EL (cell line): ENCODE measurements around the gene MTFR1L.
A peak's percentile ranks its signal among the peaks of the same experiment; 100 is the strongest.

Source experiments
- DNase-seq: peaks from one replicate; pipeline ENCODE4 v3.0.0-alpha.2; 2016

MTFR1L gene

DNA sequence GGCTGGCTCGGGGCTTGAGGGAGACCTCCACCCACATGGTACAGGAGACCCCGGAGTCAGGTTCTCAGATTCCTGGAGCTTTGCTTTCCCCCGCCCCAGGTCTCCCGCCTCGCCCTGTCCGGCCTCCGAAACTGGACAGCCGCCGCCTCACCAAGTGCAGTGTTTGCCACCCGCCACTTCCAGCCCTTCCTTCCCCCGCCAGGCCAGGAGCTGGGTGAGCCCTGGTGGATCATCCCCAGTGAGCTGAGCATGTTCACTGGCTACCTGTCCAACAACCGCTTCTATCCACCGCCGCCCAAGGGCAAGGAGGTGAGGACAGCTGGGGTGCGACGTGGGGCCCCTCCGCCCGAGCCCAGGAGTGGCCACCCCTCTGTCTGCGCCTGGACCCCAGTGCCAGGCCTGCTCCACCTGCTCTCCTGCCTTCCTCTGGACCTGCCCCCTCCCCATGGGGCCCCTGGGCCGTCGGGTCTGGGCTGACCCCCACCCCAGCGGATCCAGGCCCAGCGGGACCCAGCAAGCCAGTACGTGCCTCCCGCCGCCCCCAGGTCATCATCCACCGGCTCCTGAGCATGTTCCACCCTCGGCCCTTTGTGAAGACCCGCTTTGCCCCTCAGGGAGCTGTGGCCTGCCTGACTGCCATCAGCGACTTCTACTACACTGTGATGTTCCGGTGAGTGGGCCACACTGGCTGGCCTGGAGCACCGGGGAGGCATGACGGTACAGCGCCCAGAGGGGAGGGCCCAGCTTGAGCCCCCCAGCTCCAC lies 11.1 kb upstream of the MTFR1L start:
- DNase-seq, result no peak

DNA sequence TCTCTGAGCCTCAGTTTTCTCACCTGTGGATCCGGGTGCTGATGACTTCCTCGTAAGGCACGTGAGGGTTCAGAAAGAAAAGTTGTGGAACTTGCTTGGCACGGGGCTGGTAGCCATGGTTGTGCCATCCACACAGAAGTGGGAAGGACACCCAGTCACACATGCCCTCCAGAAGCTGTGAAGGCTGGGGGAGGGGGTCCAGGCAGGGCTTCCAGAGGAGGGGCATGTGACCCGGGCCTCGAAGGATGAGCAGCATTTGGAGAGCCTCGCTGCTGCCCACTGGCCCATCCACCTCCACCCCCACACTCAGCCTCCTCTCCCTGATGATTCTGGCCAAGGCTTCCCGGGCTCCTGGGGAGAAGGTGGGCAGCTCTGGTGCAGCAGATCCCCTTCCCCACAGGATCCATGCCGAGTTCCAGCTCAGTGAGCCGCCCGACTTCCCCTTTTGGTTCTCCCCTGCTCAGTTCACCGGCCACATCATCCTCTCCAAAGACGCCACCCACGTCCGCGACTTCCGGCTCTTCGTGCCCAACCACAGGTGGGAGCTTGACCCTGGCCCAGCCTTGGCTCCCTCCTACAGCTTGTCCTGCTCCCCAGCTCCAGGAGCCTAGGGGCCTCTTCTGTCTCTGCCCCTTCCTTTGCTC lies 10.3 kb upstream of the MTFR1L start:
- DNase-seq, result no peak

DNA sequence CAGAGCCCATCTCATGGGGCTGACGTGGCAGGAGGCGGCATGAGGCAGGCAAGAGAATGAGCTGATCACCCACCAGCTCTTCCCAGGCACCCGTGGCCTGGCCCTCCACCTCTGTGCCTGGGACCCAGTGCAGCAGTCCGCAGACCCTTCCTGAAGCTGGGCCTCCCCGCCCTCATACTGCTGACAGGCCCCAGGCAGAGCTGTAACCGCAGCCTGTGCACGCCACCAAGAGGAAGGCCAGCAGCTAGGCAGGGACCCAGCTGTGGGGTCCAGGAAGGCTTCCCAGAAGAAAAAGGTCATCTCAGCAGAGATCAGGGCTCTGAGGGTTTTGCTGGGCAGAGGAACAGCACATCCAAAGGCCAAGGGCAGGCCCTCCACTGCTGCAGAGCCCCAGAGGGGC lies 9.8 kb upstream of the MTFR1L start:
- no peak for DNase-seq

DNA sequence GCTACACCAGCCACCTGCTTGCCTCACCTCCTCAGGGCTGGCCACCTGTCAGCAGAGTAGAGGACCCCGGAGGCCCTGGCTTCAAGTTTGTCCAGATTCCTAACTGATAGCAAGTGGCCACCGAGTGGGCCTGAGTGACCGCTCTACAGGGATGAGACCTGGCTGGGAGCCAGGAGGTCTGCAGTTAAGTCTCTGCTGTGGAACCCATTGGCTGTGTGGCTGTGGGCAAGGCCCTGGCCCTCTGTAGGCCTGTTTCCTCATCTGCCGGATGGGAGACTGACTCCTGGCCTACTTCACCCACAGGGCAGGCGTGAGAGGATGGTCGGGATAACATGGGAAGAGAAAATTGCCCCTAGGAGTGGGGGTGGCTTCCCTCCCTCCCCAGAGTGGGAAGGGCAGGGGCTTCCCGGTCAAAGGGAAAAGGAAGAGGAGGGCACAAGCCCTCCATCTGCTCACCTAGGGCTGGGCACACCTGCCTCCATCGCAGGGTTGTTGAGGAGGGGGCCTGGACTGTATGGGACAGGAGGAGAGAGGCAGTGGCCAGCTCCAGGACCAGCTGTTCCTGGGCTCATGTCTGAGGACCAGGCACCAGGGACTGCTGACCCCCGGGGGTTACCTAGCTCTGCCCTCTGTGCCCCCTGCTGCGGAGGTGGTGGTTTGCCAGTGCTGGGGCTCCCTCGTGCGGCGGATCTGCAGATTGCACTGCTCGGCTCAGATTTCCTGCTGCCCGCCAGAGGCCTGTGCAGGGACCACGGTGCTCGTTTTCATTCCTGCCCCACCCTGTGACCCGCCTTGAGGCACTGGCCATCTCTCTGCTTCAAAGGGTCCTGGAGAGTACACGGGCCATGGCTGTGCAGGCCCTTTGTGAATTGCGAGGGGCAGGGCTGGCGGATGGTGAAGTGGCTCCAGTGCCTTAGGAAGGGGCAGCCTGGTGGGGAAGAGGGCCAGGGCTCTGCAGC lies 9.1 kb upstream of the MTFR1L start:
- DNase-seq, result peak; percentile 52

DNA sequence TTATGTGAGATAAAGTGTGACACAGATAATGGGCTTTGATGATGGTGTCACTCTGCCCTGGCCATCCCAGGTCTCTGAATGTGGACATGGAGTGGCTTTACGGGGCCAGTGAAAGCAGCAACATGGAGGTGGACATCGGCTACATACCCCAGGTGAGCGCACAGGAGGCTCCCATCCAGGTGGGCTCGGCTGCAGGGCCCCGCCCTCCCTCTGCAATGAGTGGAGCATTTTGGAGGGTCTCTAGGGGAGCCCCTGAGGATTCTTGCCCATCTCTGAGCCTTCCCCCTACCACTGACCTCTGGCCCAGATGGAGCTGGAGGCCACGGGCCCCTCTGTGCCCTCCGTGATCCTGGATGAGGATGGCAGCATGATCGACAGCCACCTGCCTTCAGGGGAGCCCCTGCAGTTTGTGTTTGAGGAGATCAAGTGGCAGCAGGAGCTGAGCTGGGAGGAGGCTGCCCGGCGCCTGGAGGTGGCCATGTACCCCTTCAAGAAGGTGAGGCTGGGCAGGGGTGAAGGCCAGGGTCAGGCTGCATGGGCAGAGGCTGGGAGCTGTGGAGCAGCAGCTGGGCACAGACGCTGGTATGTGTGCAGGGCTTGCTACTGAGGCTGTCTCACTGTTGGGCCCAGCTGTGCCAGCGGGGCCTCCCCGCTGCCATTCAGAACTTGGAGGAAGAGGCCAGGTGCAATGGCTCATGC lies 8.2 kb upstream of the MTFR1L start:
- no peak for DNase-seq

DNA sequence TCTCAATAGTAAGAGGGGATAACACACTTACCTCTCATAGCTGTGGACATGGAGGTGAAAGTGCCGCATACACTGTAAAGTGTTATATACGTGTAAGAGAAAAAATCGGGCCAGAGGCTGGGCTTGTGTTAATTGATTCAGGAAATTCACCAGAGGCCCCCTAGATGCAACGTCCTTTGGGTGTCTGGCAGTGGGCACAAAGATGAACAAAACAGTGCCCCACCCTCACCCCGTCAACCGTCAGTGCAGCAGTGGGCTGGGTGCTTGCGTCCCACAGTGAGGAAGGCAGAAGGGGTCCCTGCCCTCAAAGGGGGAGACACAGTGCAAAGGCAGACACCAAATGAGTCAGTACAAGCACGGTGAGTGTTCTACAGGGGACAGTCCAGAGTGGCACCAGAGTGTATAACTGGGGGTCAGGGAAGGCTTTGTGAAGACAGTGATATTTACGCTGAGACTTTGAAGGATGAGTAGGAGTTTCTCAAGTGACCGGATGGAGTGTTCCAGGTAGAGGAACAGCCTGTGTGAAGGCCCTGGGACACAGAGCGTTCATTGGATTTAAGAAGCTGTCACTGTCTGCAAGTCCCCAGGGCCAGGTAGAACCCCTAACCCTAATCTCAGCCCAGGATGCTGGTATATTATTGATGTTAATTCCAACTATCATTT lies 6.6 kb upstream of the MTFR1L start:
- no peak for DNase-seq

DNA sequence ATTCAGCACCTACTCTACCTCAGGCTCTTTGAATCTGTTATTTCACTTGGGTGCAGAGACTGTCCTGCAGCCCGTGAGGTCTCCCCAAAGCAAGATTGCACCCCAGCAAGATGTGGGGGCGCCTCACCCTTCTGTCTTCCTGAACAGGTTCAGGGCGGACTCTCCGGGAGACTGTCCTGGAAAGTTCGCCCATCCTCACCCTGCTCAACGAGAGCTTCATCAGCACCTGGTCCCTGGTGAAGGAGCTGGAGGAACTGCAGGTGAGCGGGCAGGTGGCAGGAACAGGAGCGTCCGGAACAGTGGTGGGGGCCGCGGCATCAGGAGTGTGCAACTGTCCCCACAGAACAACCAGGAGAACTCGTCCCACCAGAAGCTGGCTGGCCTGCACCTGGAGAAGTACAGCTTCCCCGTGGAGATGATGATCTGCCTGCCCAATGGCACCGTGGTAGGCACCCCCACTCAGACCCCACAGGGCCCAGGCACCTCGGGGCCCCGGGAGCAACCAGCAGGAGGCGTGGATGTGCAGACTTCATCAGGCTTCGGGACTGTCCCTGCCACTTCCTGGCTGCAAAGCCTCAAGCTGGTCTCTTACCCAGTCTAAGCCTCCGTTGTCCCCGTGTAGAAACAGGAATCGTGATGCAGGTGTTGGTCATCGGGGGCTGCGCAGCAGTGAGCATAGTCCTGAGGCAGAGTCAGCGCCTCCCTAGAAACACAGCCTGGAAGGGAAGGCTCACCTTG lies 5.9 kb upstream of the MTFR1L start:
- DNase-seq, result no peak

DNA sequence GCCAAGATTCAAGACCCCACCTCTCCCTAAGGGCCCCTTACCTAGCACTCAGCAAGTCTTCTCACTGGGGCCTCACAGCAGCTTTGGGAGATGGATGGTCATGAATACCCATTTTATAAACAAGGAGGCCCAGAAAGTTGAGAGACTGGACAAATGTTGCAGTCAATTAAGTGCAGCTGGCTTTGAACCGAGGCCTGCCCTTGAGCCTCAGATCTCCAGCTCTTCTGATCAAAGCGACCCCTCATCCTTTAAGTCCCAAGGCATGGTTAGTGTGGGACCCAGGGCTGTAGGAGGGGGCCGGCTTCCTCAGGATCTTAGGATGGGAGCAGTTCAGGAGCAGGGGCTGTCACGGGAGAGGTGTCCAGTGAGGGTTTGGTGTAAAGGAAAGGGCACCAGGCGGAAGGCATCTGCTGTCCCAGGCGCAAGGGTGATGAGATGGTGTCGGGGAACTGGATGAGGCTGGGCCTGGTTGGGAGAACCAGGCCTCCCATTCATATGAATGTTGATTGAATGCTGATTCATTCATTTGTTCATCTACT lies 5.1 kb upstream of the MTFR1L start:
- DNase-seq, result no peak

DNA sequence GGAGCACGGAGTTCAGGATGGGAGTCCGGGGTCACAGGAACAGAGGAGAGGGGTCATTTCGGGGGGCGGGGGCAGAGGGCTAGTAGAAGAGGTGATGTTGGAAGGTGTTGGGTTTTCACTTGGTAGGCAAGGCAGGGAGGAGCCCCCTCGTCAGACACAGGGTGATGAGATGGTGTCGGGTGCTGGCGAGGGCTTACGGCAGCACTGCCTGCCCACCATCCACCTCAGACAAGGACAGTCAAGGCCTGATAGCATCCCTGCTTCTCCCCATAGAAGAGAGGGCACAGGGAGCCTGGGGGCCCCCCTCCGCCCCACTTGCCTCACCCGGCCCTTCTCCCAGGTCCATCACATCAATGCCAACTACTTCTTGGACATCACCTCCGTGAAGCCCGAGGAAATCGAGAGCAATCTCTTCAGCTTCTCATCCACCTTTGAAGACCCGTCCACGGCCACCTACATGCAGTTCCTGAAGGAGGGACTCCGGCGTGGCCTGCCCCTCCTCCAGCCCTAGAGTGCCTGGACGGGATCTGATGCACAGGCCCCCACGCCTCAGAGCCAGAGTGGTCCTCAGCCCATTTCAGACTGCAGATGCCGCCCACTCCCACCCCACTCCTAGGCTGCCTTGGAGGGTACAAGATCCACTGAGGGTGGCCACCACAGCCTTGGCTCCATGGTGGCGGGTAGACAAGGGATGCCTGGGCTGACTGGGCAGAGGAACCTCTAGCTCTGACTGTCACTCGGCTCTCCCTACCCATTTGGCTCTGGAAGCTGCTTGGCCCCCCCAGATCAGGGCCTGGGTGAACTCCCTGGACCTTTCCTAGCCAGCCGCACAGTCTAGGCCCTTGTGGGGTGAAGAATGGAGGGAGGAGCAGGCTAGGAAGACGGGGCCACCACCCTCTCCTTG lies 4.3 kb upstream of the MTFR1L start:
- DNase-seq, result no peak

DNA sequence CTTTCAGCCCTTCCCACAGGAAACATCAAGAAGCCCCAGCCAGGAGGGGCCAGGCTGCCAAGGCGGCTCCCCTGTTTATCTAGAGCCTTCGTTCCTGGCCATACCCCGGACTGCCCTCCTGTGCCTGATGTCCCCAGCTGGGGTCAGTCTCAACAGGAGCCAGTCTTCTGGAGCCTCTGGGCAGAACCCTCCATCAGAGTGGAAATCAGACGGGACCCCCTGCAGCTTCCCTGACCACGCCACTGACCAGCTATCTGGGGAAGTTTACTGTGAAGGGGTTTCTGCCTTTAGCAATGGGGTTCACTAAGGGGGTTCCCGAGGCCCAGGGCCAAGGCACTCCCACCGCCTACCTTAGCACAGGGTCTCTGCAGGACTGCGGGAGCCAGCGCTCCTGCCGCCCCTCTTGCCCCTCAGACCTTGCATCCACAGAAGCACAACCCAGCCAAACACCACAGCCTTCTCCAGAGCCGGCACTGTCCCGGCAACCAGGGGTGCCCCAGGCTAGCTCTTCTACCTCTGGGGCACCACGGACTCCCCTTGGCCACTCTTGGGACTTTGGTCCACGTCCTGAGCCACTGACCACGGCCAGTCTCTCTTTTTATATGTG lies 3.5 kb upstream of the MTFR1L start:
- no peak for DNase-seq

DNA sequence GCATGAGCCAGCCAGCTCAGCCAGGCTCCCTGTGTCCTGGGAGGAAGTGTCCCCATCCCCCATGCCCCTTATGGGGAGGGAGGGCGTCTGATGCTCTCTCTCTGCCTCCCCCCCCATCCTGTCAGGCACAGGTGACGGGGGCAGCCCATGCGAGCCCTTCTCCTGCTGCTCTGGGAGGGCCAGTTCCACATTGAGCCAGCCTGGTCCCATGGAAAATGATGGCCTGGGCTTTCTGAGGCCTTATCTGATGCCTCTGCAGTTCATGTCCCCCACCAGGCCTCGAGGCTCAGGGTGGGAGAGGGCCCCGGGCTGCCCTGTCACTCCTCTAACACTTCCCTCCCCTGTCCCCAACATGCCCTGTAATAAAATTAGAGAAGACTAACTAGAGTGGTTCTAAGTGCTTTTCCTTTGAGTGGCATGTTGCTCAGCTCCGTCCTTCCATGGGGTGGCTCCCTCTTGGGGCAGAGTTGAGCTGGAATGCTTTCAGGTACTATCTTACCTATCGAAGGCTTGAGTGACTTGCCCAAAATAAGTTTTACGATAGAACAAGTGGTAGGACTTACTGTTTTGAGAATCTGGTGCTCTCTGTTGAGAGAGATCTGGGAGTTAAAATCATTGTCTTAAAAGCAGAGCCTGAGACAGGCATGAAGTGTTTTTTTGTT lies 1.8 kb upstream of the MTFR1L start:
- DNase-seq, result no peak

DNA sequence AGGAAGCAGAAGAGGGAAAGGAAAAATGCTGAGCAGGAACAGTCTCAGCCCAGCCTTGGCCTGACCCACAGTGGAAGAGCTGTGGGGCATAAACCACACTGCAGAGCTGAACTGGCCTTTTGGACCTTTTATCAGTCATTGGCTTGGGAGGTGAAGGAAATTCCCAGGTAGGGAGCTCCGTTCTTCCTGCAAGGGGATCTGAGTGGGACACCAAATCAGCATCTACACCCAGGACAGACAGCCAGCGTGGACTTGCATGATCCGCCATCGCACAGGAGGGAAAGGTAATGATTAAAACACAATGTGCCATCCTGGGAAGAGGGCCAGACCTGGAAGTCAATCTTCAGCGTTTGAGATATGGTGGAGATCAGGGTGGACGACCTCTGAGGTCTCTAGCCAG lies 1.2 kb upstream of the MTFR1L start:
- no peak for DNase-seq

DNA sequence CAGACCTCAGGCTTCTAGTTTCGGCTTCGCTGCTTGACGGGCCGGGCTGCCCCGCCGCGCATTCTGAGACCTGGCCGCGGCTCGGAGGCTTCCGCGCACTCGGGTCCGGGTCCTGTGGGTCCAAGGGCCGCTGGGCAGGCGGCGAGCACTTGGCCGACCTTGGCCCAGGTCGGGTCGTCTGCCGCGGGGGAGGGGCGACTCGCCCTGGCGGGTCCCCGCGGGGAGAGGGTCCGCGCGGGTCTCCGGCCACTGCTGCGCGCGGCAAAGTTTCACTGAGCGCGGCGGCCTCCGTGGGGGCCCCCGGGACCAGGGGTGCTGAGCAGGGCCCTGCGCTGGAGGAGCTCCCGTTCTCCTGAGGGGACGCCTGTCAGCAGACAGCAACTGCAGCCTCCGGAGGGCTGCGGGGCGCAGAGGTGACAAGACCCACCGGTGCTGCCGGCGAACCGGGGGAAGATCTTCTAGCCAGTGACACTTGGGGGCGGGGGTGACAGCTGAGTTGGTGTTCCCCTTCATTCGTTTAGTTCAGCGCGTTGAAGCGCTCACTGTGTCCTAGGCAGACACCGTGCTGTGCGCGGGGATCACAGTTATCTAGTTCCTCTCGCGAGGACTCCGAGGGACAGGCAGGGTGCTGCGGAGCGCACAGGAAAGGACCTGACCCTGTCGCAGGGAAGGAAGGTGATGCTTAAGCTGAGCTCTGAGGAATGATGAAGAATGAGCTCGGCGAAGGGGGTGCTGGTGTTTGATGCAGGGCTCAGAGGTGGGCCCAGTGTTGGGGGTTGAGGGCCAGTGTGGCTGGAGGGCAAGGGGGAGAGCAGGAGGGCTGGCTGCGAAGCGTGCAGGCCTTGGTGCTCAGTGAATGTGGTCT lies 725 bp downstream of the MTFR1L start:
- peak; percentile 73 for DNase-seq

DNA sequence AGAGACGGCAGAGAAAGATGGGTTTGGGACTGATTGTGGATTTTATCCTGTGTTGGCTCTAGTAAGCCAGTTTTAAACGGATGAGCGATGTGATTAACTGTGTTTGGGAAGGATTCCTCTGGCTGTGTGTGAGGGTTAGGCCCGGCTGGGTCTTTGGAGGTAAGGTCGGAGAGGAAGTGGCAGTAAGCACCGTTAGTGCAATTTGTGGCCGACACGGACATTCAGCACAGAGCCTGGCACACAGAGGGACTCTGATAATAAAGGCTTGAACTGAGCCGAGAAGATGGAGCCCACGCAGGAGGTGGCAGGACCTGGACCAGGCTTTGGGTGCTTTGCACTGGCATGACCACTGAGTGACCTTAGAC lies 1.3 kb downstream of the MTFR1L start:
- DNase-seq, result no peak

DNA sequence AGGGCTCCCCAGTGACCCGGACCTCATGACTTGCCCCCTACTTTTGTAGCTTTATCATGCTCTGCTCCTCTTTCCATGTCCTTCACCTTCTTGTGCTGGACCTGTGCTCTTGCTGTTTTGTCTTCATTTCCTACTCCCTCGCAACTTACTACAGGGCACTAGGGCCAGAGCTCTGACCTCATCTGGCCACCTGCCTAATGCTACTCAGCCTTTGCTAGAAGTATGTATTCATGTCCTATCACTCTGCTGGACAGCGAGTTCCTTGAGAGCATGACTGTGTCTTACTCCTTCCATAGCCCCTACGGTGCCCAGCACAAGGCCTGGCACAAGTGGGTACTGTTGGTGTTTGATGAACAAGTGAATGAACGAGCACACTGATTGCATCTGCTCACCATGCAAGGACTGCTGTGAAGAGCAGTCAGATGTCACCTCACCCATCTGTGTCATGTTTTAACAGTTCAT lies 1.9 kb downstream of the MTFR1L start:
- peak; percentile 58 for DNase-seq

DNA sequence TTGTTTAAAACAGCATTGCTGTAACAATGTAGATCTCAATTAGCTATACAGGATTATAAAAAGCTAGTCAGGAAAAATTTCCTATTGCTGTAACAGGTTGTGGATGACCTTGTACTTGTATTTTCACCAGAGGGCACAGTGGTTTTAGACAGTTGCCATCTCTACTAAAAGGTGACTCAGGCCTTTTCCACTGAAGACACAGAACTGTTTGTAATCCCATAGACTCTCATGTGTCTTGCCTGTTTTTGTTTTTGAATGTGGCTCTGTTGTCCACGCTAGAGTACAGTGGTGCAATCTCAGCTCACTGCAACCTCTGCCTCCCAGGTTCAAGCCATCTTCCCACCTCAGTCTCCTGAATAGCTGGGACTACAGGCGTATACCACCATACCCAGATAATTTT lies 5.9 kb downstream of the MTFR1L start:
- no peak for DNase-seq

DNA sequence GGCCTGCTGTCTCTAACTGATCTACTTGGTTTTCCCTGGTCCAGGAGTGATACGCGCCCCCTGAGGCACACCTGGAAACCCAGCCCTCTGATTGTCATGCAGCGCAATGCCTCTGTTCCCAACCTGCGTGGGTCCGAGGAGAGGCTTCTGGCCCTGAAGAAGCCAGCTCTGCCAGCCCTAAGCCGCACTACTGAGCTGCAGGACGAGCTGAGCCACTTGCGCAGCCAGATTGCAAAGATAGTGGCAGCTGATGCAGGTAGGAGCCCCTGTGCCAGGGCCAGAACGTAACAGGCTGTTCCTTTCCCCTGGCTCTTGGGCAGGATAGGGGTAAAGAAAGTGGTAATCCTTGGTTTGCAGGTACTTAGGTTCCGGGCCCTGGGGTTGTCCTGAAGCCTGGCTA lies 6.8 kb downstream of the MTFR1L start:
- DNase-seq, result no peak

DNA sequence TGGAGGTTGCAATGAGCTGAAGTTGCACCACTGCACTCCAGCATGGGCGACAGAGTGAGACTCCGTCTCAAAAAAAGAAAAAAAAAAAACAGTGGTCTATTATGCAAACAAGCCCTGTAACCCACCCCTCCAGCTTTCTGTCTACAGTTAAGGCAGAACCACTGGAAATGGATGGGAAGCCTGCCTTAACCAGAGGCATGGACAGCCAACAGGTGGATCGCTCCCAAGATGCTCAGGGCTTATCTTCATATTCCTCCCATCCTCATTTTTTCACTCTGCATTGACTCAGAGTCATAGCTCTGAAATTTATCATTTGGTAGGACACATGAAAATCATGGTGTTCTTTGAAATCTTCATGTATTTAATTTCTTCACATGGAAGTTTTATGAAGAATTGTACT lies 8.7 kb downstream of the MTFR1L start:
- no peak for DNase-seq
